ENCODE results near the gene RNPEPL1.

RNPEPL1 gene

DNA sequence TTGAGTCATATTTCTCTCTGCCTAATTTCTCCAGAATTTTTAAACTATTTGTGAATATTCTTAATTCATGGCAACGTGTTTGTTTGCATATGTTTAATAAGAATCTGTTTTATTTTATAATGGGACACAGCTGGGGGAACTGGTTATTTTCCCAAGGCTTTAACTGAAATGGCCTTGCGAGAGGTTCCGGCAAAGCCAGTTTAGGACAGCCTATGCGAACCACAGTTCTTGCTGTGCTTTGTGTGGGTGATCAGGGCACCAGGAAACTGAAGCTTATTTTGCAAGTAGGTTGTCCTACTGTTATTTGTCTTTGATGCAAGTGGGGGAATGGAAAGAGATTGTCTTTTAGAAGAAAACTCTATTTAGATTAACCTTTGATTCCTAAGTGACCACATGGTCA is 17.0 kb upstream of the RNPEPL1 start:
- H3K4me3 ChIP-seq (replicated peaks; ENCODE audit: insufficient read depth, low read length): no peak overlapping the region
- TF ChIP-seq, protein P1, sequence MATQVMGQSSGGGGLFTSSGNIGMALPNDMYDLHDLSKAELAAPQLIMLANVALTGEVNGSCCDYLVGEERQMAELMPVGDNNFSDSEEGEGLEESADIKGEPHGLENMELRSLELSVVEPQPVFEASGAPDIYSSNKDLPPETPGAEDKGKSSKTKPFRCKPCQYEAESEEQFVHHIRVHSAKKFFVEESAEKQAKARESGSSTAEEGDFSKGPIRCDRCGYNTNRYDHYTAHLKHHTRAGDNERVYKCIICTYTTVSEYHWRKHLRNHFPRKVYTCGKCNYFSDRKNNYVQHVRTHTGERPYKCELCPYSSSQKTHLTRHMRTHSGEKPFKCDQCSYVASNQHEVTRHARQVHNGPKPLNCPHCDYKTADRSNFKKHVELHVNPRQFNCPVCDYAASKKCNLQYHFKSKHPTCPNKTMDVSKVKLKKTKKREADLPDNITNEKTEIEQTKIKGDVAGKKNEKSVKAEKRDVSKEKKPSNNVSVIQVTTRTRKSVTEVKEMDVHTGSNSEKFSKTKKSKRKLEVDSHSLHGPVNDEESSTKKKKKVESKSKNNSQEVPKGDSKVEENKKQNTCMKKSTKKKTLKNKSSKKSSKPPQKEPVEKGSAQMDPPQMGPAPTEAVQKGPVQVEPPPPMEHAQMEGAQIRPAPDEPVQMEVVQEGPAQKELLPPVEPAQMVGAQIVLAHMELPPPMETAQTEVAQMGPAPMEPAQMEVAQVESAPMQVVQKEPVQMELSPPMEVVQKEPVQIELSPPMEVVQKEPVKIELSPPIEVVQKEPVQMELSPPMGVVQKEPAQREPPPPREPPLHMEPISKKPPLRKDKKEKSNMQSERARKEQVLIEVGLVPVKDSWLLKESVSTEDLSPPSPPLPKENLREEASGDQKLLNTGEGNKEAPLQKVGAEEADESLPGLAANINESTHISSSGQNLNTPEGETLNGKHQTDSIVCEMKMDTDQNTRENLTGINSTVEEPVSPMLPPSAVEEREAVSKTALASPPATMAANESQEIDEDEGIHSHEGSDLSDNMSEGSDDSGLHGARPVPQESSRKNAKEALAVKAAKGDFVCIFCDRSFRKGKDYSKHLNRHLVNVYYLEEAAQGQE (IDR thresholded peaks at IDR 0.05; ENCODE audit: insufficient replicate concordance, low read depth): no peak
- no peak for TF ChIP-seq SPI1 (IDR thresholded peaks at IDR 0.05; ENCODE audit: borderline replicate concordance, low read depth)
- no peak for TF ChIP-seq GABPA (IDR thresholded peaks at IDR 0.05; ENCODE audit: low read depth)
- no peak for TF ChIP-seq POLR2AphosphoS5 (IDR thresholded peaks at IDR 0.05; ENCODE audit: low read depth)
- TF ChIP-seq, protein P2, sequence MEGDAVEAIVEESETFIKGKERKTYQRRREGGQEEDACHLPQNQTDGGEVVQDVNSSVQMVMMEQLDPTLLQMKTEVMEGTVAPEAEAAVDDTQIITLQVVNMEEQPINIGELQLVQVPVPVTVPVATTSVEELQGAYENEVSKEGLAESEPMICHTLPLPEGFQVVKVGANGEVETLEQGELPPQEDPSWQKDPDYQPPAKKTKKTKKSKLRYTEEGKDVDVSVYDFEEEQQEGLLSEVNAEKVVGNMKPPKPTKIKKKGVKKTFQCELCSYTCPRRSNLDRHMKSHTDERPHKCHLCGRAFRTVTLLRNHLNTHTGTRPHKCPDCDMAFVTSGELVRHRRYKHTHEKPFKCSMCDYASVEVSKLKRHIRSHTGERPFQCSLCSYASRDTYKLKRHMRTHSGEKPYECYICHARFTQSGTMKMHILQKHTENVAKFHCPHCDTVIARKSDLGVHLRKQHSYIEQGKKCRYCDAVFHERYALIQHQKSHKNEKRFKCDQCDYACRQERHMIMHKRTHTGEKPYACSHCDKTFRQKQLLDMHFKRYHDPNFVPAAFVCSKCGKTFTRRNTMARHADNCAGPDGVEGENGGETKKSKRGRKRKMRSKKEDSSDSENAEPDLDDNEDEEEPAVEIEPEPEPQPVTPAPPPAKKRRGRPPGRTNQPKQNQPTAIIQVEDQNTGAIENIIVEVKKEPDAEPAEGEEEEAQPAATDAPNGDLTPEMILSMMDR (IDR thresholded peaks at IDR 0.05; ENCODE audit: insufficient read depth, low read length): no peak
- no peaks in the 10 kb centered on the region for H3K27me3 ChIP-seq (ENCODE audit: insufficient read depth, poor library complexity, severe bottlenecking)
- no peak for DNase-seq (ENCODE audit: low read depth in 1 of 2, low spot score in 1 of 2)
- H3K27ac ChIP-seq (replicated peaks): no peak overlapping the region

DNA sequence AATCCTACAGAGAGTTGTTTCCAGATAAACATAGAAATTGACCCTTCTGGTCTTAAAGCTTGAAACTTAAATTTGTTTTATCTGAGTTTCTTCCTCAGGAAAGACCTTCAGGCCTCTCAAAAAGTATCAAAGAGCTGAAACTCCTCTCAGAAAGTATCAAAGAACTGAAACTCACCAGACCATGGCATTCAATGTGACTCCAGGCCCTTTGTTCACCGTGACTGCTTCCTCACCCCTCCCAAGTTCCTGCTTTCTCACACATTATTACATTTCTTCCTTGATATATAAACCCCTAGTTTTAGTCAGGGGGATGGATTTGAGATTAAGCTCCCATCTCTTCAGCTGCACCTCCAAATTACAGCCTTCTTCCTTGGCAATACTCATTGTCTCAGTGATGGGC is 16.5 kb upstream of the RNPEPL1 start:
- no peaks in the 10 kb centered on the region for H3K27me3 ChIP-seq (ENCODE audit: insufficient read depth, poor library complexity, severe bottlenecking)
- DNase-seq (ENCODE audit: low read depth in 1 of 2, low spot score in 1 of 2): no peak
- TF ChIP-seq SPI1 (IDR thresholded peaks at IDR 0.05; ENCODE audit: borderline replicate concordance, low read depth) (no peak), GABPA (IDR thresholded peaks at IDR 0.05; ENCODE audit: low read depth) (no peak), POLR2AphosphoS5 (IDR thresholded peaks at IDR 0.05; ENCODE audit: low read depth) (no peak)
- TF ChIP-seq, protein P2 (IDR thresholded peaks at IDR 0.05; ENCODE audit: insufficient read depth, low read length): no peak
- TF ChIP-seq, protein P1 (IDR thresholded peaks at IDR 0.05; ENCODE audit: insufficient replicate concordance, low read depth): no peak
- H3K27ac ChIP-seq (replicated peaks): no peak overlapping the region
- H3K4me3 ChIP-seq (replicated peaks; ENCODE audit: insufficient read depth, low read length): no peak overlapping the region

DNA sequence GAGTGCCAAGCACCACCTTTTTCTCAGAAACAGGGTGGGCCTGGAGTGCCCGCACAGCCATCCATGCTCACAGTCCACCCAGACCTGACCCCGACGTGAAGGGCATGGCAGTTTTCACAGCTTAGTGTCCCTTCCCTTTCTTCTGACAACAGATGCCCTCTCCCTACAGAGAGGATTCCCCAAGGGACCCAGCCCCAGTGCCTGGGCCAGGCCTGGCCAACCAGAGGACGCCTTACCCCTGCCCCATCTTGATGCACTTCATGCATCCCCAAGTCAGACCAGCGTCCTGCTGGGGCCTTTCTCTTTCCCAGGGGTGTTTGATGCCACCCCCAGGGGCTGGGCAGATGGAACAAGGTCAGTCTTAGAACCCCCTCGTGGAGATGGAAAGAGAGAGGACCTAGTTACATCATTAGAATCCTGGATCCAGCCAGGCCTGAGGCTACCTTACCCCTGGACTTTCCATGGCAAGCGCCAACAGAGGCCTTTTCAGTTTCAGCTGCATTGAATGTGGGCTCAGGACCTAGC is 14.3 kb upstream of the RNPEPL1 start:
- H3K27ac ChIP-seq (replicated peaks): no peak overlapping the region
- H3K4me3 ChIP-seq (replicated peaks; ENCODE audit: insufficient read depth, low read length): no peak overlapping the region
- H3K27me3 ChIP-seq (ENCODE audit: insufficient read depth, poor library complexity, severe bottlenecking): no peaks in the 10 kb centered on the region
- no peak for DNase-seq (ENCODE audit: low read depth in 1 of 2, low spot score in 1 of 2)
- TF ChIP-seq, protein P1 (IDR thresholded peaks at IDR 0.05; ENCODE audit: insufficient replicate concordance, low read depth): no peak
- no peak for TF ChIP-seq POLR2AphosphoS5 (IDR thresholded peaks at IDR 0.05; ENCODE audit: low read depth)

Data from HL-60 (cell line).